WTC11 (cell line): ENCODE results near the gene HCRTR1. TPM values are rescaled to one million over a fixed set of nuclear protein-coding genes. Genes with fewer than 3 reads are reported as not detected.

ENCODE experiments used
- ATAC-seq: fragments of 200-7000 bp; cut with Tn5 transposase; 2 replicates; pipeline ENCODE4 v1.10.0; 2021; ENCODE audit warnings: mild to moderate bottlenecking, moderate library complexity
- CTCF ChIA-PET: fragments of 300-600 bp; sonication (Branson Sonifier 250); formaldehyde crosslinking; loops from one replicate; lab custom pipeline; 2021; ENCODE audit warnings: antibody characterized with exemption; lab: Charles Lee
- POLR2A ChIA-PET: fragments of 350-600 bp; sonication (Branson Sonifier 250); formaldehyde crosslinking; loops from one replicate; lab custom pipeline; 2021; ENCODE audit warnings: antibody characterized with exemption; lab: Charles Lee
- DNase-seq: peaks from one replicate; pipeline ENCODE4 v3.0.0; 2021; ENCODE audit warnings: low spot score
- H3K27ac Mint-ChIP-seq: 2 replicates; pipeline ENCODE4 v1.8.0; 2021; ENCODE audit warnings: mixed read lengths
- H3K27me3 Mint-ChIP-seq: 2 replicates; pipeline ENCODE4 v1.8.0; 2021; ENCODE audit warnings: low read depth, mild to moderate bottlenecking, moderate library complexity, mixed read lengths
- H3K36me3 Mint-ChIP-seq: 2 replicates; pipeline ENCODE4 v1.8.0; 2021; ENCODE audit warnings: mixed read lengths
- H3K4me1 Mint-ChIP-seq: 2 replicates; pipeline ENCODE4 v1.8.0; 2022; ENCODE audit warnings: mixed read lengths
- H3K4me3 Mint-ChIP-seq: 2 replicates; pipeline ENCODE4 v1.8.0; 2021; ENCODE audit warnings: mild to moderate bottlenecking, moderate library complexity, mixed read lengths
- H3K9me3 Mint-ChIP-seq: 2 replicates; pipeline ENCODE4 v1.8.0; 2021; ENCODE audit warnings: mixed read lengths
- ZNF138 ChIP-seq: sonication (generic); formaldehyde crosslinking; conservative IDR thresholded peaks from 2 replicates; pipeline ENCODE4 v1.8.1; 2022; ENCODE audit warnings: mild to moderate bottlenecking, moderate library complexity, missing genetic modification reagents
- ZNF416 ChIP-seq: fragments of 250-450 bp; sonication (Bioruptor Pico); IDR thresholded peaks from 2 replicates; pipeline ENCODE4 v1.9.0; 2021; ENCODE audit warnings: mild to moderate bottlenecking, inconsistent platforms
- total RNA-seq: library from RNA; stranded (reverse); gene quantifications from 3 replicates; pipeline ENCODE4 v1.2.3, GENCODE V29; 2021
- TF ChIP-seq, protein P1 (sequence below): sonication (generic); formaldehyde crosslinking; IDR thresholded peaks from 2 replicates; pipeline ENCODE4 v1.8.0; 2022; ENCODE audit warnings: mild to moderate bottlenecking, missing genetic modification reagents
- TF ChIP-seq, protein P2 (sequence below): sonication (generic); formaldehyde crosslinking; IDR thresholded peaks from 2 replicates; pipeline ENCODE4 v1.8.1; 2023; ENCODE audit warnings: mild to moderate bottlenecking, missing genetic modification reagents, moderate library complexity
- TF ChIP-seq, protein P3 (sequence below): sonication (generic); formaldehyde crosslinking; IDR thresholded peaks from 2 replicates; pipeline ENCODE4 v1.8.0; 2022; ENCODE audit warnings: mild to moderate bottlenecking, missing genetic modification reagents
- TF ChIP-seq, protein P4 (sequence below): fragments of 200-600 bp; IDR thresholded peaks from 2 replicates; pipeline ENCODE4 v1.8.0; 2022; ENCODE audit warnings: antibody characterized with exemption
- TF ChIP-seq, protein P5 (sequence below): sonication (generic); formaldehyde crosslinking; IDR thresholded peaks from 2 replicates; pipeline ENCODE4 v1.8.0; 2023; ENCODE audit warnings: missing genetic modification reagents
- TF ChIP-seq, protein P6 (sequence below): sonication (generic); formaldehyde crosslinking; IDR thresholded peaks from 2 replicates; pipeline ENCODE4 v1.8.0; 2023; ENCODE audit warnings: mild to moderate bottlenecking, missing genetic modification reagents
- TF ChIP-seq, protein P7 (sequence below): sonication (generic); formaldehyde crosslinking; IDR thresholded peaks from 2 replicates; pipeline ENCODE4 v1.8.1; 2023; ENCODE audit warnings: mild to moderate bottlenecking, missing genetic modification reagents, moderate library complexity

Gene HCRTR1
- total RNA-seq, 1 experiment from 2014 or later: 0.13 TPM

DNA sequence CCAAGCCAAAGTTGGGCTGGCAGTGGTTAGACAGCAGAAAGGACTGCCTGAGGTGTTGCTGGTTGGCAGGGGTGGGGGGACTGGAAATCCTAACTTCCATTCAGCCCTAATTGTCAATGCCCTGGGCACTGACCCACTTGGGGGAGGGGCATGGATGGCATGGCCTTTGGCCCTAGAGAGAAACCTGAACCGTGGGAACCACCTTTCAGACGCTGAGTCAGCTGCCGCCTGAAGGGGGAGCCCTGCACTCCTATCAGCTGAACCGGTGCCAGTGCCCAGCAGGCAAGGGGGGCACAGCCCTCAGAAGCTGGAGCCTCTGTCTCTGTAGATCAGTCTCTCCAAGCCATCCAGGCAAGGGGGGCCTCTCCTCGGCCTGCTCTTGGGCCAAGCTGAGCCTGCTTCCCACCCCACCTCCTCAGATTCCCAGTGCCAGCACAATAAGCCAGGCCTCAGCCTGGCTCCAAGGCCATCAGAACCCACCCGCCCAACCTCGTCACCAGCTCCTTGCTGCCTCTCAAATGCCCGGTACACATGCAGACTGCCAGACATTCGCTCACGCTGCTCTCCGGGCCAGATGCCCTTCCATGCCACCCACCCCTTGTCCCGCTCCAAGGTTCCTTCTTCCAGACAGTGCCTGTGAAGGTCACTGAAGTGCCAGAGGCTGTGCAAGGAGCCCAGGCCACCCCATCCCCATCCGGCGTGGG lies 29.6 kb upstream of the HCRTR1 start:
- peaks cover 23% of the 10 kb centered on the region for H3K27me3 Mint-ChIP-seq
- POLR2A ChIA-PET: interaction anchor here (1.0 kb wide), 1 partner anchor 17 kb away, joined by 3 read pairs; no protein-coding TSS in a partner anchor
- peaks cover 20% of the 10 kb centered on the region for H3K4me1 Mint-ChIP-seq
- no peaks in the 10 kb centered on the region for H3K9me3 Mint-ChIP-seq
- TF ChIP-seq, protein P1, sequence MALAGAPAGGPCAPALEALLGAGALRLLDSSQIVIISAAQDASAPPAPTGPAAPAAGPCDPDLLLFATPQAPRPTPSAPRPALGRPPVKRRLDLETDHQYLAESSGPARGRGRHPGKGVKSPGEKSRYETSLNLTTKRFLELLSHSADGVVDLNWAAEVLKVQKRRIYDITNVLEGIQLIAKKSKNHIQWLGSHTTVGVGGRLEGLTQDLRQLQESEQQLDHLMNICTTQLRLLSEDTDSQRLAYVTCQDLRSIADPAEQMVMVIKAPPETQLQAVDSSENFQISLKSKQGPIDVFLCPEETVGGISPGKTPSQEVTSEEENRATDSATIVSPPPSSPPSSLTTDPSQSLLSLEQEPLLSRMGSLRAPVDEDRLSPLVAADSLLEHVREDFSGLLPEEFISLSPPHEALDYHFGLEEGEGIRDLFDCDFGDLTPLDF (CRISPR knock-in tag): no peak
- TF ChIP-seq, protein P2, sequence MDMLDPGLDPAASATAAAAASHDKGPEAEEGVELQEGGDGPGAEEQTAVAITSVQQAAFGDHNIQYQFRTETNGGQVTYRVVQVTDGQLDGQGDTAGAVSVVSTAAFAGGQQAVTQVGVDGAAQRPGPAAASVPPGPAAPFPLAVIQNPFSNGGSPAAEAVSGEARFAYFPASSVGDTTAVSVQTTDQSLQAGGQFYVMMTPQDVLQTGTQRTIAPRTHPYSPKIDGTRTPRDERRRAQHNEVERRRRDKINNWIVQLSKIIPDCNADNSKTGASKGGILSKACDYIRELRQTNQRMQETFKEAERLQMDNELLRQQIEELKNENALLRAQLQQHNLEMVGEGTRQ (CRISPR knock-in tag): peak; percentile 12; the same call in 1 of the 2 replicates
- TF ChIP-seq, all 79 proteins: peak for 1
- Mint-ChIP-seq H3K36me3 (no peaks in the 10 kb centered on the region), H3K27ac (no peak overlapping the region; the same call in 1 of the 2 replicates), H3K4me3 (peak overlapping the region; percentile 45)
- ATAC-seq (peak; percentile 79), DNase-seq (peak; percentile 85)
- CTCF ChIA-PET: interaction anchor here (0.5 to 2.6 kb wide), 21 partner anchors 9 to 404 kb away, joined by 3 to 38 read pairs (median 6); partner anchors contain the start of genes FABP3, HCRTR1, PEF1 and TINAGL1

DNA sequence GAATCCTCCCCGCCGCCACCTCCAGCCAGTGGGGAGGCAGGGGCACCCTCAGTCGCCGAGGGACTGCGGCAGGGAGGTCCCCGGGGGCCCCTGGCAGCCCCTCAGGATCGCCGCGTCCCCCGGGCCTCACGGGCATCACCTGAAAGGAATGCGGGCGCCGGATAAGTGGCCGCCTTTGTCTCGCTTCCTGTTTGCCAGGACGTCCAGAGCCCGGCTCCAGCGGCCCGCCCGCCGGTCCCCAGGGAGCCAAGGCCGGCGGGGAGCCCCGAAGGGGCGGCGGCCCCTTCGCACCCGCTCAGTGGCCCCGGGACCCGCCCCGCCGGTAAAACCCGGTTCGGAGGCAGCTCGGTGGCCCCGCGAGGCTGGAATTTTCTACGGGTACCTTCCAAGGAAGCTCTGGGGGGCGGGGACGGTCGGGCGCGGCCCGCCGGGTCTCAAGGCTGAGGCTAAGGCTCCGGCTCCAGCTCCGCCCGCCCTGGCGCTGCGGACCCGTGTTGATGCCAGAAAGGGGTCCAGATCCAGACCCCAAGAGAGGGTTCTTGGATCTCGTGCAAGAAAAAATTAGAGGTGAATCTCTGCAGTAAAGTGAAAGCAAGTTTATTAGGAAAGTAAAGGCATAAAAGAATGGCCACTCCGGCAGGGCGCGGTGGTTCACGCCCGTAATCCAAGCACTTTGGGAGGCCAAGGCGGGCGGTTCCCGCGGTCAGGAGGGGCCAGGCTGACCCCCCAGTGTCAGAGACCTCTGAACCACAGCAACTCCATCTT lies 28.6 kb upstream of the HCRTR1 start:
- Mint-ChIP-seq H3K36me3 (no peaks in the 10 kb centered on the region), H3K4me3 (peak overlapping the region; percentile 60), H3K27ac (no peak overlapping the region), H3K4me1 (peaks cover 15% of the 10 kb centered on the region), H3K9me3 (no peaks in the 10 kb centered on the region), H3K27me3 (peaks cover 23% of the 10 kb centered on the region)
- ATAC-seq (peak; percentile 32), DNase-seq (peak; percentile 56)
- ChIA-PET CTCF (interaction anchor here (0.7 to 2.6 kb wide), 8 partner anchors 11 to 200 kb away, joined by 3 to 38 read pairs (median 8); partner anchors contain the start of genes HCRTR1 and PEF1), POLR2A (interaction anchor here (0.7 kb wide), 1 partner anchor 18 kb away, joined by 3 read pairs; no protein-coding TSS in a partner anchor)
- TF ChIP-seq, protein P3, sequence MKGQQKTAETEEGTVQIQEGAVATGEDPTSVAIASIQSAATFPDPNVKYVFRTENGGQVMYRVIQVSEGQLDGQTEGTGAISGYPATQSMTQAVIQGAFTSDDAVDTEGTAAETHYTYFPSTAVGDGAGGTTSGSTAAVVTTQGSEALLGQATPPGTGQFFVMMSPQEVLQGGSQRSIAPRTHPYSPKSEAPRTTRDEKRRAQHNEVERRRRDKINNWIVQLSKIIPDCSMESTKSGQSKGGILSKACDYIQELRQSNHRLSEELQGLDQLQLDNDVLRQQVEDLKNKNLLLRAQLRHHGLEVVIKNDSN (CRISPR knock-in tag): no peak
- TF ChIP-seq, protein P4, sequence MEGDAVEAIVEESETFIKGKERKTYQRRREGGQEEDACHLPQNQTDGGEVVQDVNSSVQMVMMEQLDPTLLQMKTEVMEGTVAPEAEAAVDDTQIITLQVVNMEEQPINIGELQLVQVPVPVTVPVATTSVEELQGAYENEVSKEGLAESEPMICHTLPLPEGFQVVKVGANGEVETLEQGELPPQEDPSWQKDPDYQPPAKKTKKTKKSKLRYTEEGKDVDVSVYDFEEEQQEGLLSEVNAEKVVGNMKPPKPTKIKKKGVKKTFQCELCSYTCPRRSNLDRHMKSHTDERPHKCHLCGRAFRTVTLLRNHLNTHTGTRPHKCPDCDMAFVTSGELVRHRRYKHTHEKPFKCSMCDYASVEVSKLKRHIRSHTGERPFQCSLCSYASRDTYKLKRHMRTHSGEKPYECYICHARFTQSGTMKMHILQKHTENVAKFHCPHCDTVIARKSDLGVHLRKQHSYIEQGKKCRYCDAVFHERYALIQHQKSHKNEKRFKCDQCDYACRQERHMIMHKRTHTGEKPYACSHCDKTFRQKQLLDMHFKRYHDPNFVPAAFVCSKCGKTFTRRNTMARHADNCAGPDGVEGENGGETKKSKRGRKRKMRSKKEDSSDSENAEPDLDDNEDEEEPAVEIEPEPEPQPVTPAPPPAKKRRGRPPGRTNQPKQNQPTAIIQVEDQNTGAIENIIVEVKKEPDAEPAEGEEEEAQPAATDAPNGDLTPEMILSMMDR: no peak
- no peak for TF ChIP-seq ZNF416 (CRISPR knock-in tag)
- TF ChIP-seq, protein P5, sequence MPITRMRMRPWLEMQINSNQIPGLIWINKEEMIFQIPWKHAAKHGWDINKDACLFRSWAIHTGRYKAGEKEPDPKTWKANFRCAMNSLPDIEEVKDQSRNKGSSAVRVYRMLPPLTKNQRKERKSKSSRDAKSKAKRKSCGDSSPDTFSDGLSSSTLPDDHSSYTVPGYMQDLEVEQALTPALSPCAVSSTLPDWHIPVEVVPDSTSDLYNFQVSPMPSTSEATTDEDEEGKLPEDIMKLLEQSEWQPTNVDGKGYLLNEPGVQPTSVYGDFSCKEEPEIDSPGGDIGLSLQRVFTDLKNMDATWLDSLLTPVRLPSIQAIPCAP (CRISPR knock-in tag): no peak
- TF ChIP-seq, protein P6, sequence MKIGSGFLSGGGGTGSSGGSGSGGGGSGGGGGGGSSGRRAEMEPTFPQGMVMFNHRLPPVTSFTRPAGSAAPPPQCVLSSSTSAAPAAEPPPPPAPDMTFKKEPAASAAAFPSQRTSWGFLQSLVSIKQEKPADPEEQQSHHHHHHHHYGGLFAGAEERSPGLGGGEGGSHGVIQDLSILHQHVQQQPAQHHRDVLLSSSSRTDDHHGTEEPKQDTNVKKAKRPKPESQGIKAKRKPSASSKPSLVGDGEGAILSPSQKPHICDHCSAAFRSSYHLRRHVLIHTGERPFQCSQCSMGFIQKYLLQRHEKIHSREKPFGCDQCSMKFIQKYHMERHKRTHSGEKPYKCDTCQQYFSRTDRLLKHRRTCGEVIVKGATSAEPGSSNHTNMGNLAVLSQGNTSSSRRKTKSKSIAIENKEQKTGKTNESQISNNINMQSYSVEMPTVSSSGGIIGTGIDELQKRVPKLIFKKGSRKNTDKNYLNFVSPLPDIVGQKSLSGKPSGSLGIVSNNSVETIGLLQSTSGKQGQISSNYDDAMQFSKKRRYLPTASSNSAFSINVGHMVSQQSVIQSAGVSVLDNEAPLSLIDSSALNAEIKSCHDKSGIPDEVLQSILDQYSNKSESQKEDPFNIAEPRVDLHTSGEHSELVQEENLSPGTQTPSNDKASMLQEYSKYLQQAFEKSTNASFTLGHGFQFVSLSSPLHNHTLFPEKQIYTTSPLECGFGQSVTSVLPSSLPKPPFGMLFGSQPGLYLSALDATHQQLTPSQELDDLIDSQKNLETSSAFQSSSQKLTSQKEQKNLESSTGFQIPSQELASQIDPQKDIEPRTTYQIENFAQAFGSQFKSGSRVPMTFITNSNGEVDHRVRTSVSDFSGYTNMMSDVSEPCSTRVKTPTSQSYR (CRISPR knock-in tag): no peak
- TF ChIP-seq ZNF138: no peak
- TF ChIP-seq, protein P7, sequence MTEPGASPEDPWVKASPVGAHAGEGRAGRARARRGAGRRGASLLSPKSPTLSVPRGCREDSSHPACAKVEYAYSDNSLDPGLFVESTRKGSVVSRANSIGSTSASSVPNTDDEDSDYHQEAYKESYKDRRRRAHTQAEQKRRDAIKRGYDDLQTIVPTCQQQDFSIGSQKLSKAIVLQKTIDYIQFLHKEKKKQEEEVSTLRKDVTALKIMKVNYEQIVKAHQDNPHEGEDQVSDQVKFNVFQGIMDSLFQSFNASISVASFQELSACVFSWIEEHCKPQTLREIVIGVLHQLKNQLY: no peak
